G401 (cell line): ENCODE data around the gene GPR143. TPM values are rescaled to one million over a fixed set of nuclear protein-coding genes. Genes with fewer than 3 reads are reported as not detected.

ENCODE experiments used
- DNase-seq: peaks from one replicate; pipeline ENCODE4 v3.0.0-alpha.2; 2015; ENCODE audit warnings: low spot score
- in situ Hi-C: cut with HindIII; loops from 2 replicates; pipeline ENCODE4 v1.10.0; 2016; ENCODE audit warnings: low sequenced_read_pairs, mixed read lengths
- total RNA-seq: library from RNA; depleted of rRNA; stranded (reverse); fragments of >200 nt; shearing (Covaris generic); gene quantifications from 2 replicates; pipeline ENCODE4 v1.2.3, GENCODE V29; 2014

The GPR143 gene
- total RNA-seq, 1 experiment from 2014 or later, result 0.31 TPM

GRCh38 chrX:9724711-9725110 lies 40.9 kb downstream of the GPR143 start:
- DNase-seq, result no peak
- in situ Hi-C loops, result no loop called here

GRCh38 chrX:9717376-9717775 lies 48.3 kb downstream of the GPR143 start:
- in situ Hi-C loops, result no loop called here
- DNase-seq, result no peak

GRCh38 chrX:9710332-9710731 lies 55.3 kb downstream of the GPR143 start:
- no peak for DNase-seq
- in situ Hi-C loops, result no loop called here

- DNase-seq, result peak; percentile 73
- in situ Hi-C loops, result no loop called here
These were observed 56.6 kb downstream of the GPR143 start for GRCh38 chrX:9708923-9709553.

- no peak for DNase-seq
- in situ Hi-C loops, result no loop called here
These were observed 57.6 kb downstream of the GPR143 start for GRCh38 chrX:9708086-9708485.

- DNase-seq, result no peak
- in situ Hi-C loops, result no loop called here
These were observed 58.2 kb downstream of the GPR143 start for GRCh38 chrX:9707306-9708033.

- no peak for DNase-seq
- in situ Hi-C loops, result no loop called here
These were observed 59.2 kb downstream of the GPR143 start for GRCh38 chrX:9706421-9706820.

GRCh38 chrX:9704876-9705465 lies 60.7 kb downstream of the GPR143 start:
- in situ Hi-C loops, result no loop called here
- DNase-seq, result no peak

- in situ Hi-C loops, result no loop called here
- DNase-seq, result no peak
These were observed 62.2 kb downstream of the GPR143 start for GRCh38 chrX:9703406-9703805.

- in situ Hi-C loops, result no loop called here
- DNase-seq, result no peak
These were observed 63.9 kb downstream of the GPR143 start for GRCh38 chrX:9701790-9702189.

GRCh38 chrX:9700555-9700954 lies 65.1 kb downstream of the GPR143 start:
- in situ Hi-C loops, result no loop called here
- DNase-seq, result no peak

GRCh38 chrX:9698576-9698975 lies 67.1 kb downstream of the GPR143 start:
- in situ Hi-C loops, result no loop called here
- no peak for DNase-seq

GRCh38 chrX:9693307-9694001 lies 72.2 kb downstream of the GPR143 start:
- no peak for DNase-seq
- in situ Hi-C loops, result no loop called here

- in situ Hi-C loops, result no loop called here
- DNase-seq, result no peak
These were observed 75.6 kb downstream of the GPR143 start for GRCh38 chrX:9690046-9690445.

- no peak for DNase-seq
- in situ Hi-C loops, result no loop called here
These were observed 76.8 kb downstream of the GPR143 start for GRCh38 chrX:9688833-9689232.

- DNase-seq, result no peak
- in situ Hi-C loops, result no loop called here
These were observed 77.7 kb downstream of the GPR143 start for GRCh38 chrX:9687899-9688298.

- in situ Hi-C loops, result no loop called here
These were observed 82.3 kb downstream of the GPR143 start for GRCh38 chrX:9683350-9683749.

GRCh38 chrX:9682861-9683260 lies 82.8 kb downstream of the GPR143 start:
- in situ Hi-C loops, result no loop called here
- DNase-seq, result no peak

More at GRCh38 chrX:9683350-9683749, 82.3 kb downstream of the GPR143 start:
- no peak for DNase-seq

- DNase-seq, result peak; percentile 58
- in situ Hi-C loops, result no loop called here
These were observed 83.2 kb downstream of the GPR143 start for GRCh38 chrX:9682456-9682855.

- no peak for DNase-seq
- in situ Hi-C loops, result no loop called here
These were observed 84.2 kb downstream of the GPR143 start for GRCh38 chrX:9681422-9681821.
